GM23248 (cell line): ENCODE data around the gene CCHCR1. TPM values are rescaled to one million over a fixed set of nuclear protein-coding genes. Genes with fewer than 3 reads are reported as not detected.

Experiments used
- DNase-seq: peaks from one replicate; pipeline ENCODE4 v3.0.0-alpha.2; 2015
- H2AFZ ChIP-seq: fragments of 200-600 bp; sonication (generic); 2 replicates; pipeline ENCODE4 v1.6.1; 2016; ENCODE audit warnings: antibody characterized with exemption
- H3F3A ChIP-seq: fragments of 200-600 bp; sonication (generic); 2 replicates; pipeline ENCODE4 v1.6.1; 2016; ENCODE audit warnings: mild to moderate bottlenecking, antibody characterized with exemption, mixed run types; ENCODE audit not compliant: insufficient read depth
- H3K27ac ChIP-seq: fragments of 200-600 bp; sonication (generic); 2 replicates; pipeline ENCODE4 v1.5.1; 2016; ENCODE audit warnings: mild to moderate bottlenecking
- H3K27me3 ChIP-seq: fragments of 200-600 bp; sonication (generic); replicated peaks from 2 replicates; pipeline ENCODE4 v1.6.1; 2016; ENCODE audit warnings: mild to moderate bottlenecking; ENCODE audit not compliant: insufficient read depth
- H3K36me3 ChIP-seq: fragments of 200-600 bp; sonication (generic); 2 replicates; pipeline ENCODE4 v1.6.1; 2016; ENCODE audit warnings: low read depth, mild to moderate bottlenecking
- H3K4me1 ChIP-seq: fragments of 200-600 bp; sonication (generic); 2 replicates; pipeline ENCODE4 v1.6.1; 2016; ENCODE audit warnings: mild to moderate bottlenecking; ENCODE audit not compliant: insufficient read depth
- H3K4me2 ChIP-seq: fragments of 200-600 bp; sonication (generic); one replicate; pipeline ENCODE4 v1.6.1; 2016; ENCODE audit warnings: mild to moderate bottlenecking; ENCODE audit not compliant: unreplicated experiment
- H3K4me3 ChIP-seq: fragments of 200-600 bp; sonication (generic); 2 replicates; pipeline ENCODE4 v1.5.1; 2016; ENCODE audit warnings: mild to moderate bottlenecking
- H3K79me2 ChIP-seq: fragments of 200-600 bp; sonication (generic); 2 replicates; pipeline ENCODE4 v1.6.1; 2016; ENCODE audit warnings: mild to moderate bottlenecking; ENCODE audit not compliant: insufficient read depth
- H3K9ac ChIP-seq: fragments of 200-600 bp; sonication (generic); 2 replicates; pipeline ENCODE4 v1.6.1; 2016; ENCODE audit warnings: mild to moderate bottlenecking
- H3K9me2 ChIP-seq: fragments of 200-600 bp; sonication (generic); 2 replicates; pipeline ENCODE4 v1.6.1; 2016; ENCODE audit warnings: mixed run types, mild to moderate bottlenecking, moderate library complexity; ENCODE audit not compliant: insufficient read depth
- H3K9me3 ChIP-seq: fragments of 200-600 bp; sonication (generic); one replicate; pipeline ENCODE4 v1.6.1; 2017; ENCODE audit warnings: low read depth
- H4K20me1 ChIP-seq: fragments of 200-600 bp; sonication (generic); 2 replicates; pipeline ENCODE4 v1.6.0; 2016; ENCODE audit not compliant: insufficient read depth
- EZH2 ChIP-seq: fragments of 200-600 bp; sonication (generic); IDR thresholded peaks from 2 replicates; pipeline ENCODE4 v1.6.1; 2018; ENCODE audit warnings: antibody characterized with exemption, mild to moderate bottlenecking; ENCODE audit not compliant: insufficient read depth, poor library complexity, severe bottlenecking
- EZH2phosphoT487 ChIP-seq: fragments of 200-600 bp; sonication (generic); IDR thresholded peaks from 2 replicates; pipeline ENCODE4 v1.6.1; 2018; ENCODE audit warnings: antibody characterized with exemption, moderate library complexity, mild to moderate bottlenecking, low read depth; ENCODE audit not compliant: insufficient read depth
- WGBS, 2 experiments: methylation state at CpG; one replicate each; pipeline ENCODE4 v1.1.6; 2015 to 2017; ENCODE audit warnings: low lambda C conversion rate in 2 of 2, low coverage in 1 of 2; ENCODE audit errors: missing lambda C conversion rate in 2 of 2; 5-methylcytosine and 5-hydroxymethylcytosine counted together
- in situ Hi-C: fragments of 300-500 bp; cut with MboI; formaldehyde crosslinking; loops from 2 replicates; pipeline ENCODE4 v1.15.0; 2020
- polyA plus RNA-seq: library from polyadenylated mRNA; unstranded; fragments of >200 nt; fragmentation: Nextera tagmentation; extraction: Ambion mirVana; gene quantifications from 2 replicates; pipeline ENCODE4 v1.2.1, GENCODE V29; 2016
- total RNA-seq: library from RNA; depleted of rRNA; stranded (reverse); fragments of >200 nt; shearing (Covaris generic); gene quantifications from 2 replicates; pipeline ENCODE4 v1.2.3, GENCODE V29; 2014

Gene CCHCR1
- total and polyA plus RNA-seq, 2 experiments from 2014 or later = 13.2 to 13.5 TPM

DNA sequence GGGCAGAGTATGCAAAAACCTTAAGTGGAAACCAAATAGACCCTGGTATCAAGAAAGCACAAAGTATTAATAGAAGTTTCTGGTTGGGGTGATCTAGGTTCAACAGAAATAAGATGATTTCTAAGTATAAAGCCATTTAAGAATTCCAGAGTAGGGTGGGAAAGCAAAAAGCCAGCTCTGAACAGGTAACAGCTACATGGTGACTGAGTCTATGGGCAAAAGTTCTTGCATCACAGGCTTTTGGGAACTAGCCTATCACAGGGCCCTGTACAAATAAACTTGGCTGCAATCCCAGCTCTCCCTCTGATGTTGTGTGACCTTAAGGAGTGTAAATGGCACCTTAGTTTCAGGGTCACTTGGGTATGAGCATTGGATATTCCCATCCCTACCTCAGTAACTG is 6.3 kb upstream of the CCHCR1 start:
- TF ChIP-seq EZH2phosphoT487 (no peak), EZH2 (no peak)
- H4K20me1 ChIP-seq = no peaks in the 10 kb centered on the region
- H3K27ac ChIP-seq = no peak overlapping the region
- H3K36me3 ChIP-seq = no peaks in the 10 kb centered on the region
- peaks cover 15% of the 10 kb centered on the region for H3K79me2 ChIP-seq
- H2AFZ ChIP-seq = no peak overlapping the region
- DNase-seq = no peak
- H3K27me3 ChIP-seq = no peaks in the 10 kb centered on the region
- no peak overlapping the region for H3K4me3 ChIP-seq
- H3K9me3 ChIP-seq = no peaks in the 10 kb centered on the region
- H3F3A ChIP-seq = peaks cover 6% of the 10 kb centered on the region
- H3K9me2 ChIP-seq = no peaks in the 10 kb centered on the region
- in situ Hi-C loops = no loop called here
- no peak overlapping the region for H3K4me2 ChIP-seq
- no peak overlapping the region for H3K9ac ChIP-seq
- 0 out of 2 replicates have a peak, but pooled peaks cover 3% of the 10 kb centered on the region for H3K4me1 ChIP-seq

DNA sequence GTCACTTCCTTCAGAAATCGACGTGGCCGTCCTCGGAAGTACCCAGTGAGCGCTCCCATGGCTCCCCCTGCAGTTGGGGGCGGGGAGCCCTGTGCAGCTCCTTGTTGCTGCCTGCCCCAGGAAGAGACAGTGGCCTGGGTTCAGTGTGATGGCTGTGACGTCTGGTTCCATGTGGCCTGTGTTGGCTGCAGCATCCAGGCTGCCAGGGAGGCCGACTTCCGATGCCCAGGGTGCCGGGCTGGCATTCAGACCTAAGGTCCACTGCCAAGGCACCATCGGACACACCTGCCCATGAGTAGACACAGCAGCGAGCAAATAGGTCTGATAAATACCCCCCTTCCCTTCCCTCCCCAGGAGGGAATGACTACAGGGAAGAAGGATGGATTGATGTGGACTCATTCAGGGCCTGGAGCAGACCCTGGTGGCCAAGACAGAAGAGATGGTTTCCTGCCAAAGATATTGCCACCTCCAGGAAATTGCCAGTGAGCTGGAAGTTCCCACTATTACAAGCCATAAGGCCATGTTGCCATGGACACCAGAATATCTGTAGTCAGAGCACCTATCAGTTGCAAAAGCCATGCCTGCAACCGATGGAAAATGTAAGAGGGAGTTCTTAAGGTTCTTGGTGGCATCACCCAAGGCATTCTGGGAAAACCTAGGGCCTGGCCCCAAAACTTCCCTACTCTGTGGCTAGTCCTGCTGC is 5.0 kb upstream of the CCHCR1 start:
- 88 to 92% methylated on average over 13 of the region's 13 CpGs for WGBS, 2 experiments
- no peaks in the 10 kb centered on the region for H4K20me1 ChIP-seq
- H3K27me3 ChIP-seq = no peaks in the 10 kb centered on the region
- 0 out of 2 replicates have a peak, but pooled peaks cover 3% of the 10 kb centered on the region for H3K4me1 ChIP-seq
- no peaks in the 10 kb centered on the region for H3K9me2 ChIP-seq
- TF ChIP-seq EZH2phosphoT487 (no peak), EZH2 (no peak)
- no peak overlapping the region for H3K27ac ChIP-seq
- peaks cover 4% of the 10 kb centered on the region; the same call in 1 of the 2 replicates for H3F3A ChIP-seq
- H3K9ac ChIP-seq = no peak overlapping the region
- H3K4me2 ChIP-seq = no peak overlapping the region
- no peak overlapping the region for H2AFZ ChIP-seq
- H3K9me3 ChIP-seq = no peaks in the 10 kb centered on the region
- no peak overlapping the region for H3K4me3 ChIP-seq
- H3K79me2 ChIP-seq = peaks cover 15% of the 10 kb centered on the region
- no peak for DNase-seq
- in situ Hi-C loops = no loop called here
- H3K36me3 ChIP-seq = no peaks in the 10 kb centered on the region

DNA sequence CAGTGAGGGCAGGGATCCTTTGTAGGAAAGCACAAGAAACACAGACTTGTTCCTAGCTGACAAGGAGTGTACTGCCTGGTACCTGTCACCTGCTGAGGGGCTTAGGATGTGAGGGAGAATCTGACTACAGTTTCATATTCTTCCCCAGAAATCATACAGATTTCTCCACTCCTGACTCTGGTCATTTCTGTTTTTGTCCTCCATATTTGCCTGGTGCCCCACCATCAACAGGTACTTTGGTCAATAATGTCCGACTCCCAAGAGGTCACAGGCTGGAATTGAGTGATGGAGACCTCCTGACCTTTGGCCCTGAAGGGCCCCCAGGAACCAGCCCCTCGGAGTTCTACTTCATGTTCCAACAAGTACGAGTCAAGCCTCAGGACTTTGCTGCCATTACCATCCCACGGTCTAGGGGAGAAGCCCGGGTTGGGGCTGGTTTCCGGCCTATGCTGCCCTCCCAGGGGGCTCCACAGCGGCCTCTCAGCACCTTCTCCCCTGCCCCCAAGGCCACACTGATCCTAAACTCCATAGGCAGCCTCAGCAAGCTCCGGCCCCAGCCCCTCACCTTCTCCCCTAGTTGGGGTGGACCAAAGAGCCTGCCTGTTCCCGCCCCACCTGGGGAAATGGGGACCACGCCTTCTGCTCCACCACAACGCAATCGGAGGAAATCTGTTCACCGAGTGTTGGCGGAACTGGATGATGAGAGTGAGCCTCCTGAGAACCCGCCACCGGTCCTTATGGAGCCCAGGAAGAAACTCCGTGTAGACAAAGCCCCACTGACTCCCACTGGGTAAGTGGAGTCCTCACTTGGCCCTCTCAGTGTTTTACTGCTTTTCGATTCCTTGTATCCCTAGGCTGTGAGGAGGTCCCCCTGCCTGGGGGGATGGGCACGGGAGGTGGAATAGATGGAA is 3.9 kb upstream of the CCHCR1 start:
- no peaks in the 10 kb centered on the region for H3K36me3 ChIP-seq
- in situ Hi-C loops = no loop called here
- WGBS, 2 experiments = 90 to 91% methylated on average over 17 to 19 of the region's 19 CpGs

More for the DNA sequence above, 3.9 kb upstream of the CCHCR1 start:
- no peaks in the 10 kb centered on the region for H3K9me2 ChIP-seq
- H3K4me3 ChIP-seq = no peak overlapping the region
- TF ChIP-seq EZH2 = no peak
- TF ChIP-seq EZH2phosphoT487 = no peak
- H3K9ac ChIP-seq = no peak overlapping the region
- H3K27ac ChIP-seq = no peak overlapping the region
- no peak overlapping the region for H2AFZ ChIP-seq
- peaks cover 15% of the 10 kb centered on the region for H3K79me2 ChIP-seq
- no peaks in the 10 kb centered on the region for H4K20me1 ChIP-seq
- peaks cover 4% of the 10 kb centered on the region; the same call in 1 of the 2 replicates for H3F3A ChIP-seq
- H3K4me1 ChIP-seq = 0 out of 2 replicates have a peak, but pooled peaks cover 3% of the 10 kb centered on the region
- DNase-seq = no peak
- H3K4me2 ChIP-seq = no peak overlapping the region
- no peaks in the 10 kb centered on the region for H3K27me3 ChIP-seq
- no peaks in the 10 kb centered on the region for H3K9me3 ChIP-seq
